Uterus (tissue), 4 donors: Measurements from ENCODE around the gene KPTN. TPM values are rescaled to one million over a fixed set of nuclear protein-coding genes. Genes with fewer than 3 reads are reported as not detected.
A peak's percentile ranks its signal among the peaks of the same experiment; 100 is the strongest.

ENCODE experiments used
- DNase-seq, 2 donors: peaks; one replicate each; pipeline ENCODE4 v3.0.0-alpha.2; 2019 to 2020
- H3K27ac ChIP-seq, 2 donors: fragments of 200-600 bp; sonication (generic); 1 replicate in 1 of 2; 2 replicates in 1 of 2; pipeline ENCODE4 v1.5.1; 2016 to 2018
- H3K27me3 ChIP-seq, 2 donors: fragments of 200-600 bp; sonication (generic); one replicate each; pipeline ENCODE4 v1.5.1; 2018 to 2019; ENCODE audit warnings: control low read depth in 1 of 2
- H3K36me3 ChIP-seq, 2 donors: fragments of 200-600 bp; sonication (generic); one replicate each; pipeline ENCODE4 v1.5.1; 2019; ENCODE audit warnings: control low read depth in 1 of 2
- H3K4me1 ChIP-seq, 2 donors: fragments of 200-600 bp; sonication (generic); one replicate each; pipeline ENCODE4 v1.5.1; 2018 to 2019; ENCODE audit warnings: control low read depth in 1 of 2
- H3K4me3 ChIP-seq, 2 donors: fragments of 200-600 bp; sonication (generic); 1 replicate in 1 of 2; 2 replicates in 1 of 2; pipeline ENCODE4 v1.5.1; 2018 to 2019; ENCODE audit warnings: mild to moderate bottlenecking in 1 of 2
- H3K9me3 ChIP-seq, 2 donors: fragments of 200-600 bp; sonication (generic); one replicate each; pipeline ENCODE4 v1.5.1; 2019; ENCODE audit warnings: control low read depth in 1 of 2
- POLR2A ChIP-seq, 2 donors: fragments of 450-650 bp; IDR thresholded peaks; one replicate each; pipeline ENCODE4 v1.6.1; 2016; ENCODE audit warnings: antibody characterized with exemption in 2 of 2, mild to moderate bottlenecking in 1 of 2, moderate library complexity in 1 of 2
- intact Hi-C: fragments of 100-400 bp; cut with DNase I; formaldehyde crosslinking; loops from one replicate; pipeline ENCODE4 v1.15.1; 2023; ENCODE audit warnings: low total_unique reads
- total RNA-seq, 4 donors: library from RNA; depleted of rRNA in 3 of 4; stranded (reverse); fragments of >200 nt in 3 of 4; gene quantifications; one replicate each; pipeline versions ENCODE4 v1.1.0 to v1.2.4, GENCODE V29; 2014 to 2023
- TF ChIP-seq, protein P1 (sequence below), 4 experiments: fragments of 200-600 bp in 2 of 4; fragments of 450-650 bp in 2 of 4; sonication (generic) in 2 of 4; IDR thresholded peaks; one replicate each; pipeline ENCODE4 v1.5.1; 2016 to 2019; ENCODE audit warnings: antibody characterized with exemption in 4 of 4, mild to moderate bottlenecking in 2 of 4, moderate library complexity in 1 of 4
- donor health status: DM: yes; HTN: yes; CAD: no.

KPTN gene
- total RNA-seq, 4 donors from 2014 or later = 5.4 to 9.0 (median 6.4) TPM; not detected in 1

DNA sequence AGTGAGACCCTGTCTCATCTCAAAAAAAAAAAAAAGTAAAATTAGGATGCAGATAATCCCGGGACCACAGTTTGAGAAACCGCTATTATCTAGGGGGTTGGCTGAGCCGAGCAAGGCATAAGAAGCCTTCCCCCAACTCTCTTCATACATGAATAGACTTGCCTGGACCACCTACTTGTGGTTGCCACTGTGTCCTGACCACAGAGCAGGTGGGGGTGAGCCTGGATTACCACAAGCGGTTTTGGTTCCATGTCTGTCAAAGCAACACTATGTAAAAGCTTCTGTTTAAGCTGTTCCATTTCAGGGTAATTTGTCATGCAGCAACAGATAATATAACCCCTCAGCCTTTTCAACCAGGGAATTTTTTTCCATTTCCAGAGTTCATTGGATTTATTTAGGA lies 34.1 kb upstream of the KPTN start:
- H3K4me1 ChIP-seq = peaks cover 0 to 3% of the 10 kb centered on the region in 2 donors
- TF ChIP-seq, protein P1, sequence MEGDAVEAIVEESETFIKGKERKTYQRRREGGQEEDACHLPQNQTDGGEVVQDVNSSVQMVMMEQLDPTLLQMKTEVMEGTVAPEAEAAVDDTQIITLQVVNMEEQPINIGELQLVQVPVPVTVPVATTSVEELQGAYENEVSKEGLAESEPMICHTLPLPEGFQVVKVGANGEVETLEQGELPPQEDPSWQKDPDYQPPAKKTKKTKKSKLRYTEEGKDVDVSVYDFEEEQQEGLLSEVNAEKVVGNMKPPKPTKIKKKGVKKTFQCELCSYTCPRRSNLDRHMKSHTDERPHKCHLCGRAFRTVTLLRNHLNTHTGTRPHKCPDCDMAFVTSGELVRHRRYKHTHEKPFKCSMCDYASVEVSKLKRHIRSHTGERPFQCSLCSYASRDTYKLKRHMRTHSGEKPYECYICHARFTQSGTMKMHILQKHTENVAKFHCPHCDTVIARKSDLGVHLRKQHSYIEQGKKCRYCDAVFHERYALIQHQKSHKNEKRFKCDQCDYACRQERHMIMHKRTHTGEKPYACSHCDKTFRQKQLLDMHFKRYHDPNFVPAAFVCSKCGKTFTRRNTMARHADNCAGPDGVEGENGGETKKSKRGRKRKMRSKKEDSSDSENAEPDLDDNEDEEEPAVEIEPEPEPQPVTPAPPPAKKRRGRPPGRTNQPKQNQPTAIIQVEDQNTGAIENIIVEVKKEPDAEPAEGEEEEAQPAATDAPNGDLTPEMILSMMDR (IDR thresholded peaks at IDR 0.05) = no peak
- TF ChIP-seq POLR2A (IDR thresholded peaks at IDR 0.05) = no peak
- H3K9me3 ChIP-seq = no peaks in the 10 kb centered on the region
- H3K27me3 ChIP-seq = no peaks in the 10 kb centered on the region
- intact Hi-C loops = no loop called here
- no peaks in the 10 kb centered on the region for H3K36me3 ChIP-seq
- no peak for DNase-seq
- no peak overlapping the region for H3K4me3 ChIP-seq
- H3K27ac ChIP-seq = no peak overlapping the region

DNA sequence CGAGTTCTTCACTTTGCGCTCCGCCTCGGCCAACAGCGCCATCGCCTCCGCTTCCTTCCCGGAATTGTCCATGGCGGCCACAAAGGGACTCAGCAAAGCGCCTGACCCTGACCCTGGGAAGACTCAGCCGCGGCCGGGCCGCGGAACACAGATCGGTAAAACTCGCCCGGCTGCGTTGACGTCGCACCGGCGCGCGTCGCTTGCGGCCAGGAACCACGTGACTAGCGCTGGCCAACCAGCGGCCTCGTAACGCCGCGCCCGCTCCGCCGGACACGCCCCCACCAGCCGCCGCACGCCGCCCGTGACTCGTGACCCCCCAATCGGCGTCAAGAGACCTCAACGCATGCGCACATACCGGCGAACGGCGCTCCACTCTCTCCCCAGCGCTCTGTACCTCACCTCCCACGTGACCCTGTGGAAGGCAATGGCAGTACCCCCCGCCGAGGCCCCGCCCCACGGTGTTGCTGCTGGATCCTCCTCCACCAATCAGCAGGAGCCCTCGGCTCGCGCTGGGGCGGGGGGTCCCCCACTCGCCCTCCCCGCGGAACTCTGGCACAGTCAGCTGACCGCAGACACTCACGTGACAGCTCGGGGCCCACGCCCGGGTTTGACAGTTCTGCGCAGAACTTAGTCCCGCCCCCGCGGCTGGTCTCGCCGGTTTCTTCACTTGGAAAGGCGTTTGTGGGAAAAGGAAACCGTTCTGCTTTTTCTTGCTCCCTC lies 31.0 kb upstream of the KPTN start, which contains the start of gene NAPA:
TSS of gene NAPA (minus strand) at position 195 of the 720 bp plus-strand sequence. CDS start at position 72, 123 bp downstream.
- peak; percentile 100 for DNase-seq
- intact Hi-C loops = no loop called here
- H3K27me3 ChIP-seq = no peaks in the 10 kb centered on the region
- H3K4me3 ChIP-seq = peak within 1 kb of the TSS; percentile 85 to 91
- H3K4me1 ChIP-seq = peaks cover 8 to 29% of the 10 kb centered on the region in 2 donors
- peak; percentile 84 to 94 for TF ChIP-seq POLR2A (IDR thresholded peaks at IDR 0.05)
- TF ChIP-seq, protein P1 (IDR thresholded peaks at IDR 0.05) = peak in 1 of 4 experiments; percentile 99
- H3K27ac ChIP-seq = peak within 1 kb of the TSS; percentile 96 to 98
- H3K9me3 ChIP-seq = no peaks in the 10 kb centered on the region
- H3K36me3 ChIP-seq = no peaks in the 10 kb centered on the region

DNA sequence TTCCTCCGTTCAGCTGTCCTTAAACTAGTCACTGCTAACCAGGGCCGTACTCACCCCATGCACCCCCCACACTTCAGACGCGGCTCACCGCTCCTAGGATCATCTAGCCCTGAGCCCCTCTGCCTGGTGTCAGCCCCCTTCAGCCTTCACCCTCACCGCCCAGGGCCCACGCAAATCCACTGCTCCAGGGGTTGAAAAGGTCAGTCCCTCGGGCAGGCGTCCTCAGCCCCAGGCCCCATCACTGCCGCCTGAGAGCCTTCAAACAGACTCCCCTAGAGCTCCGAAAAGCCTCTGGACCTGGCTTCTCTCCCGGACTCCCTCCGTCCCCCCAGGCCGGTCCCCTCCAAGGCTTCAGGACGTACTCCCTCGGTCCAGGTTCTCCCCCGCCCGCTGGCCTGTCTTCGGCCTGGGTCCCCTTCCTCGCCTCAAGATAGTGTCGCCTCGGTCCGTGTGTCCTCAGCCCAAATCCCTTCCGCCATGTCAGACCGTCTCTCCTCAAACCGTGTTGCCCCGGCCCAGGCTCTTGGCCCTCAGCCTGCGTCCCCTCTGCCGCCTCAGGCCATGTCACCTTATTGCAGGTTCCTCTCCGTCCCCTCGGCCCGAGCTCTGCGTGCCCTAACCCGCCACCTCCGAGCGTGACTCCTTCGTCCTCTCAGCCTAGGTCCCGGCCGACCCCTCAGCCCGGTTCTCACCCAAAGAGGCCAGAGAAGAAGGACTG lies 30.3 kb upstream of the KPTN start:
- H3K4me3 ChIP-seq = peak overlapping the region; percentile 85 to 91
- intact Hi-C loops = no loop called here
- H3K4me1 ChIP-seq = peaks cover 11 to 37% of the 10 kb centered on the region in 2 donors
- H3K27me3 ChIP-seq = no peaks in the 10 kb centered on the region
- H3K9me3 ChIP-seq = no peaks in the 10 kb centered on the region
- H3K27ac ChIP-seq = peak overlapping the region; percentile 95 to 96
- H3K36me3 ChIP-seq = no peaks in the 10 kb centered on the region
- DNase-seq = no peak
- TF ChIP-seq, protein P1 (IDR thresholded peaks at IDR 0.05) = no peak
- TF ChIP-seq POLR2A (IDR thresholded peaks at IDR 0.05) = no peak

DNA sequence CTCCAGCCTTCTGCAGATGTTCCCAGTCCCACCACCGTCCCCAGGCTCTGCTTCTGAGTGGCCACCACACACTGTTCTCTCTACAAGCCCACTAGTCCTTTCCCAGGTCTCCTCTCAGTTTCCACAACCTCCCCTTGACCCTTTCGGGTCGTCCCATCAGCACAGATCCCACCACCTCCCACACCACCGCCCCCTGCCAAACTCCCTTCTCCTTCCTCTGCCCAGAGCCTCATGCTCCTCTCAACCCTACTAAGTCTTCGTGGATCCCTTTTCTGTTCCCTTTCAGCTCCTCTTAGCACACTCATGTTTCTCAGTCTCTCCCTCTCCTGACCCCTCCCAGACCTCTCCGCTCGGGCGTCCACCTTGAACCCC lies 28.9 kb upstream of the KPTN start:
- Histone ChIP-seq H3K4me1 (peaks cover 23 to 46% of the 10 kb centered on the region in 2 donors), H3K4me3 (peak overlapping the region; percentile 85 to 91), H3K27me3 (no peaks in the 10 kb centered on the region), H3K36me3 (no peaks in the 10 kb centered on the region), H3K9me3 (no peaks in the 10 kb centered on the region), H3K27ac (peak overlapping the region; percentile 95 to 96)
- TF ChIP-seq POLR2A (IDR thresholded peaks at IDR 0.05) = no peak
- TF ChIP-seq, protein P1 (IDR thresholded peaks at IDR 0.05) = no peak
- no peak for DNase-seq
- intact Hi-C loops = no loop called here
